GM08714 (cell line): Measurements from ENCODE around the gene DGKB.

ENCODE experiments used
- H3K4me3 ChIP-seq: fragments of 200-500 bp; sonication (Bioruptor generic); 2 replicates; pipeline ENCODE4 v1.5.1; 2014; ENCODE audit warnings: mild to moderate bottlenecking, low read length, inconsistent platforms
- ZNF274 ChIP-seq: IDR thresholded peaks from 2 replicates; pipeline ENCODE4 v1.6.1; 2012; ENCODE audit warnings: mild to moderate bottlenecking, low read depth, low read length

Gene DGKB

GRCh38 chr7:14432924-14433323 is 469.6 kb downstream of the DGKB start:
- TF ChIP-seq ZNF274, result no peak
- H3K4me3 ChIP-seq, result no peak overlapping the region

- no peak overlapping the region for H3K4me3 ChIP-seq
- TF ChIP-seq ZNF274, result no peak
Observed at GRCh38 chr7:14430926-14431325, 471.6 kb downstream of the DGKB start.

DNA sequence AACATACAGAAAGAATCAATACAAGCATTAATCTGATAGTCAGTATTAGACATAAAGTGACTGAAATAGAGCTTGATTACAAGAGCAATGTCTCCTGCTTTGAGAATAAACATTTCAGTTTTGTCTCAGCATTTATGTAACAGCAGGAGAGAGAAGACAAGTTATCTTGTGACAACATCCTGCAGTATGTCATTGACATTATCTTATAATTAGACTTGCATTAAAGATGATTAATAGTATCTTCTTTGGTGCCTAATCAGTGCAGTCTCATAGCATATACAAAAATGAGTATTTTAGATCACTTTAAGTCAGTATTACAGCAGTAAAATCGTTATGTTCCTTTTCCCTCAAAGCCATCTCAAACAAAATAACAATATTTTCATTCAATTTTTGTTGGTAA is 477.0 kb downstream of the DGKB start:
- no peak overlapping the region for H3K4me3 ChIP-seq
- no peak for TF ChIP-seq ZNF274

DNA sequence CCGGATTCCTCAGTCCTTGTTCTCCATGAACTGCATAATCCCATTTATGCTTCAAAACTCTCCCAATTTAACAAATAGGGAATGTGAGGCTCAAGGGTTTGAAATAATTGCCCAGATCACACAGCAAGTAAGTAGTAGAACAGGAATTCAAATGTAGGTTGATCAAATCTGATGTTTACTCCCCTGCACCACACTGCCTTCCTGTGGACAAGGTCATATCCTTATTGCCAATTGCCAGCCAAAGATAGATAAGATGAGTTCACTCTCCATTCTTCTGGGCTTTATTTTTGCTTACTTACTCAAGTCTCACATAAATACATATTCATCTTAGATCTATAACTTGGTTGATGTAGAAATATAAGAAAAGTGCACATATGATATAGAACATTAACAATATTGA is 477.9 kb downstream of the DGKB start:
- no peak for TF ChIP-seq ZNF274
- no peak overlapping the region for H3K4me3 ChIP-seq

- no peak overlapping the region for H3K4me3 ChIP-seq
- no peak for TF ChIP-seq ZNF274
Observed at GRCh38 chr7:14420768-14421167, 481.8 kb downstream of the DGKB start.

DNA sequence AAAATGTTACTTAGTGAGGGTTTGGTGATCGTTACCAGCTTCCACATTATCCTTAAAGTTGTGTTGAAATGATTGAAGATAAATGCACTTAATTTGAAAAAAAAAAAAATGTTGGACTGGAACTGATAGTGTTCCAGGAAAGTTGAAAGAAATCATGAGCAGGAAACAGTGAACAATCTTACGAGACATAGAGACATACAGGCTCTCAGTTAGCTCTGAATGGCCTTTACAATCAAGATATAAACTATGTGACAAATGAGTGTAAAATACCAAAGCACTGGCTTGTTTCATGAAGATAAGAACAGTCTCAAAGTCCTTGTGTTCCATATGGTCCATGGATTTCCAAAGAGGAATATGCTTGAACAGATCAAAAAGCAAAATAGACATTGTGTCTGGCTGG is 483.0 kb downstream of the DGKB start:
- H3K4me3 ChIP-seq, result no peak overlapping the region
- TF ChIP-seq ZNF274, result no peak

GRCh38 chr7:14418633-14419032 is 483.9 kb downstream of the DGKB start:
- H3K4me3 ChIP-seq, result no peak overlapping the region
- no peak for TF ChIP-seq ZNF274

- TF ChIP-seq ZNF274, result no peak
Observed at GRCh38 chr7:14414274-14414986, 488.1 kb downstream of the DGKB start.

GRCh38 chr7:14407246-14408015 is 495.1 kb downstream of the DGKB start:
- no peak for TF ChIP-seq ZNF274
- H3K4me3 ChIP-seq, result no peak overlapping the region

More at GRCh38 chr7:14414274-14414986, 488.1 kb downstream of the DGKB start:
- H3K4me3 ChIP-seq, result no peak overlapping the region

GRCh38 chr7:14403587-14403986 is 499.0 kb downstream of the DGKB start:
- TF ChIP-seq ZNF274, result no peak
- no peak overlapping the region for H3K4me3 ChIP-seq

GRCh38 chr7:14400271-14400670 is 502.3 kb downstream of the DGKB start:
- no peak overlapping the region for H3K4me3 ChIP-seq
- TF ChIP-seq ZNF274, result no peak

DNA sequence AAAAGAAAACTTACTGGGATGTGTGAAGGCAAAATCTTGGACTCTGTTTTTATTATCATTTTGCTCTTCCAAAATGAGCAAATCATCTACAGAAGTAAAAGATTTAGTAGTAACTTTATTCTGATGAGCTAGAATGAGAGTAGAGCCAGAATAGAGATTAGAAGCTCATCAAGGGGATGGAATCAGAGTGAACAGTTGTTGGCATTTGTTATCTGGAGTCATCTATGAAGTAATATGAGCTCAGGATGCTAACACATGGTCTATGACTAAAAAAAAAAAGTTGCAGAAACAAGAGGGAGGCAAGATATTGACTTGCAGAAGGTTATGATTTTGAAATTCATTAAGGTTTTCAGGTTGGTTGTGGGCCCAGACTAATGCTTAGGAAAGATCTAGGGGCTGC is 504.0 kb downstream of the DGKB start:
- TF ChIP-seq ZNF274, result no peak
- H3K4me3 ChIP-seq, result no peak overlapping the region

GRCh38 chr7:14395860-14396259 is 506.7 kb downstream of the DGKB start:
- TF ChIP-seq ZNF274, result no peak
- H3K4me3 ChIP-seq, result no peak overlapping the region

DNA sequence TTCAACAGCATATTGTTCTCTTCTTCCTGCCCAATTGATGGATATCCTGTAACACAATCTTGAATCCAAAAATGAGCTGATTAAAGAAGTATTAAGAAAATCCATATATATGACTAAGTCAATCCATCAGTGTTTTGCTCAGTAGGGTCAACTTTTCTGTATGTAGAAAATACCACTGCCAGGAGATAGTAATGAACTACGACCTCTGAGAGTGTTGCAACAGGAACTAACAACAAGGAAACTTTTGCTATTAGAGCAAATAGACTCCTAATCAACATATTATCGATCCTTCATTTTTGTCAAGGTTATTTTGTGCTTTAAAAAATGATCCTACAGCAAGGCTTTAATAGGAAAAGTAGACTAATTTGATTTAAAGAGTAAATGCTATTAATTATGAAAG is 507.8 kb downstream of the DGKB start:
- H3K4me3 ChIP-seq, result no peak overlapping the region
- TF ChIP-seq ZNF274, result no peak

GRCh38 chr7:14389595-14389994 is 513.0 kb downstream of the DGKB start:
- no peak for TF ChIP-seq ZNF274

More at GRCh38 chr7:14389595-14389994, 513.0 kb downstream of the DGKB start:
- no peak overlapping the region for H3K4me3 ChIP-seq
